ENCODE data around the gene IGF1.
"Not testable (repeated sequence)": the region's sequence is repeated elsewhere in the genome, so short reads cannot be mapped to it uniquely, and the experiment has no call there.

The IGF1 gene

GRCh38 chr12:102462386-102462785, 18.0 kb downstream of the IGF1 start:
- no peaks in the 10 kb centered on the region for H3K4me1 ChIP-seq (ENCODE audit: control insufficient read depth, insufficient read depth, low read length)
- no peak overlapping the region for H3K9ac ChIP-seq (ENCODE audit: low read length)
- no peaks in the 10 kb centered on the region for H3K36me3 ChIP-seq (ENCODE audit: control insufficient read depth, insufficient read depth, low read length)
- no peak overlapping the region for H3K4me3 ChIP-seq (ENCODE audit: low read depth, low read length)
- H3K9me3 ChIP-seq (ENCODE audit: control insufficient read depth, insufficient read depth, low read depth, low read length), result no peaks in the 10 kb centered on the region
- H3K27ac ChIP-seq (ENCODE audit: low read depth, low read length), result no peak overlapping the region
- no peaks in the 10 kb centered on the region for H3K27me3 ChIP-seq (ENCODE audit: control insufficient read depth, insufficient read depth, low read length)

- no peaks in the 10 kb centered on the region for H3K27me3 ChIP-seq (ENCODE audit: control insufficient read depth, insufficient read depth, low read length)
- H3K4me1 ChIP-seq (ENCODE audit: control insufficient read depth, insufficient read depth, low read length), result no peaks in the 10 kb centered on the region
- H3K9me3 ChIP-seq (ENCODE audit: control insufficient read depth, insufficient read depth, low read depth, low read length), result no peaks in the 10 kb centered on the region
- H3K36me3 ChIP-seq (ENCODE audit: control insufficient read depth, insufficient read depth, low read length), result no peaks in the 10 kb centered on the region
- no peak overlapping the region for H3K27ac ChIP-seq (ENCODE audit: low read depth, low read length)
- no peak overlapping the region for H3K4me3 ChIP-seq (ENCODE audit: low read depth, low read length)
- no peak overlapping the region for H3K9ac ChIP-seq (ENCODE audit: low read length)
Measured at GRCh38 chr12:102461501-102461900, 18.9 kb downstream of the IGF1 start.

- Histone ChIP-seq H3K9ac (ENCODE audit: low read length) (no peak overlapping the region), H3K9me3 (ENCODE audit: control insufficient read depth, insufficient read depth, low read depth, low read length) (no peaks in the 10 kb centered on the region), H3K27ac (ENCODE audit: low read depth, low read length) (no peak overlapping the region), H3K4me1 (ENCODE audit: control insufficient read depth, insufficient read depth, low read length) (no peaks in the 10 kb centered on the region), H3K36me3 (ENCODE audit: control insufficient read depth, insufficient read depth, low read length) (no peaks in the 10 kb centered on the region), H3K27me3 (ENCODE audit: control insufficient read depth, insufficient read depth, low read length) (no peaks in the 10 kb centered on the region), H3K4me3 (ENCODE audit: low read depth, low read length) (no peak overlapping the region)
Measured at GRCh38 chr12:102459314-102459713, 21.0 kb downstream of the IGF1 start.

- Histone ChIP-seq H3K9ac (ENCODE audit: low read length) (no peak overlapping the region), H3K27ac (ENCODE audit: low read depth, low read length) (no peak overlapping the region), H3K4me1 (ENCODE audit: control insufficient read depth, insufficient read depth, low read length) (no peaks in the 10 kb centered on the region), H3K27me3 (ENCODE audit: control insufficient read depth, insufficient read depth, low read length) (no peaks in the 10 kb centered on the region), H3K9me3 (ENCODE audit: control insufficient read depth, insufficient read depth, low read depth, low read length) (no peaks in the 10 kb centered on the region), H3K4me3 (ENCODE audit: low read depth, low read length) (no peak overlapping the region), H3K36me3 (ENCODE audit: control insufficient read depth, insufficient read depth, low read length) (no peaks in the 10 kb centered on the region)
Measured at GRCh38 chr12:102454808-102455760, 25.3 kb downstream of the IGF1 start.

- Histone ChIP-seq H3K36me3 (ENCODE audit: control insufficient read depth, insufficient read depth, low read length) (no peaks in the 10 kb centered on the region), H3K27ac (ENCODE audit: low read depth, low read length) (no peak overlapping the region)
Measured at GRCh38 chr12:102454330-102454729, 26.0 kb downstream of the IGF1 start.

GRCh38 chr12:102452605-102453004, 27.8 kb downstream of the IGF1 start:
- Histone ChIP-seq H3K9me3 (ENCODE audit: control insufficient read depth, insufficient read depth, low read depth, low read length) (no peaks in the 10 kb centered on the region), H3K36me3 (ENCODE audit: control insufficient read depth, insufficient read depth, low read length) (no peaks in the 10 kb centered on the region), H3K27ac (ENCODE audit: low read depth, low read length) (no peak overlapping the region), H3K9ac (ENCODE audit: low read length) (no peak overlapping the region), H3K4me1 (ENCODE audit: control insufficient read depth, insufficient read depth, low read length) (no peaks in the 10 kb centered on the region), H3K27me3 (ENCODE audit: control insufficient read depth, insufficient read depth, low read length) (no peaks in the 10 kb centered on the region), H3K4me3 (ENCODE audit: low read depth, low read length) (no peak overlapping the region)

More at GRCh38 chr12:102454330-102454729, 26.0 kb downstream of the IGF1 start:
- Histone ChIP-seq H3K27me3 (ENCODE audit: control insufficient read depth, insufficient read depth, low read length) (no peaks in the 10 kb centered on the region), H3K9me3 (ENCODE audit: control insufficient read depth, insufficient read depth, low read depth, low read length) (no peaks in the 10 kb centered on the region), H3K4me3 (ENCODE audit: low read depth, low read length) (no peak overlapping the region), H3K4me1 (ENCODE audit: control insufficient read depth, insufficient read depth, low read length) (no peaks in the 10 kb centered on the region), H3K9ac (ENCODE audit: low read length) (no peak overlapping the region)

GRCh38 chr12:102449018-102449417, 31.3 kb downstream of the IGF1 start:
- not testable (repeated sequence) for H3K4me3 ChIP-seq (ENCODE audit: low read depth, low read length); H3K4me1 ChIP-seq (ENCODE audit: control insufficient read depth, insufficient read depth, low read length); H3K27ac ChIP-seq (ENCODE audit: low read depth, low read length); H3K9me3 ChIP-seq (ENCODE audit: control insufficient read depth, insufficient read depth, low read depth, low read length); H3K27me3 ChIP-seq (ENCODE audit: control insufficient read depth, insufficient read depth, low read length); H3K36me3 ChIP-seq (ENCODE audit: control insufficient read depth, insufficient read depth, low read length); H3K9ac ChIP-seq (ENCODE audit: low read length)

- not testable (repeated sequence) for H3K27ac ChIP-seq (ENCODE audit: low read depth, low read length); H3K9me3 ChIP-seq (ENCODE audit: control insufficient read depth, insufficient read depth, low read depth, low read length); H3K36me3 ChIP-seq (ENCODE audit: control insufficient read depth, insufficient read depth, low read length); H3K27me3 ChIP-seq (ENCODE audit: control insufficient read depth, insufficient read depth, low read length); H3K4me3 ChIP-seq (ENCODE audit: low read depth, low read length); H3K4me1 ChIP-seq (ENCODE audit: control insufficient read depth, insufficient read depth, low read length); H3K9ac ChIP-seq (ENCODE audit: low read length)
Measured at GRCh38 chr12:102447426-102447825, 32.9 kb downstream of the IGF1 start.

- Histone ChIP-seq H3K27ac (ENCODE audit: low read depth, low read length) (no peak overlapping the region), H3K27me3 (ENCODE audit: control insufficient read depth, insufficient read depth, low read length) (no peaks in the 10 kb centered on the region), H3K9me3 (ENCODE audit: control insufficient read depth, insufficient read depth, low read depth, low read length) (0 out of 2 replicates have a peak, but pooled peaks cover 3% of the 10 kb centered on the region), H3K4me3 (ENCODE audit: low read depth, low read length) (no peak overlapping the region), H3K4me1 (ENCODE audit: control insufficient read depth, insufficient read depth, low read length) (no peaks in the 10 kb centered on the region), H3K9ac (ENCODE audit: low read length) (no peak overlapping the region), H3K36me3 (ENCODE audit: control insufficient read depth, insufficient read depth, low read length) (no peaks in the 10 kb centered on the region)
Measured at GRCh38 chr12:102444707-102445106, 35.7 kb downstream of the IGF1 start.

- Histone ChIP-seq H3K27ac (ENCODE audit: low read depth, low read length) (no peak overlapping the region), H3K4me1 (ENCODE audit: control insufficient read depth, insufficient read depth, low read length) (no peaks in the 10 kb centered on the region), H3K4me3 (ENCODE audit: low read depth, low read length) (no peak overlapping the region), H3K36me3 (ENCODE audit: control insufficient read depth, insufficient read depth, low read length) (no peaks in the 10 kb centered on the region), H3K9me3 (ENCODE audit: control insufficient read depth, insufficient read depth, low read depth, low read length) (0 out of 2 replicates have a peak, but pooled peaks cover 3% of the 10 kb centered on the region), H3K27me3 (ENCODE audit: control insufficient read depth, insufficient read depth, low read length) (no peaks in the 10 kb centered on the region), H3K9ac (ENCODE audit: low read length) (no peak overlapping the region)
Measured at GRCh38 chr12:102444093-102444492, 36.3 kb downstream of the IGF1 start.

- H3K9ac ChIP-seq (ENCODE audit: low read length), result no peak overlapping the region
- no peaks in the 10 kb centered on the region for H3K36me3 ChIP-seq (ENCODE audit: control insufficient read depth, insufficient read depth, low read length)
- no peak overlapping the region for H3K27ac ChIP-seq (ENCODE audit: low read depth, low read length)
- H3K27me3 ChIP-seq (ENCODE audit: control insufficient read depth, insufficient read depth, low read length), result no peaks in the 10 kb centered on the region
- no peaks in the 10 kb centered on the region for H3K4me1 ChIP-seq (ENCODE audit: control insufficient read depth, insufficient read depth, low read length)
- H3K4me3 ChIP-seq (ENCODE audit: low read depth, low read length), result no peak overlapping the region
- 0 out of 2 replicates have a peak, but pooled peaks cover 3% of the 10 kb centered on the region for H3K9me3 ChIP-seq (ENCODE audit: control insufficient read depth, insufficient read depth, low read depth, low read length)
Measured at GRCh38 chr12:102441077-102441596, 39.2 kb downstream of the IGF1 start.

Measured in HUES6 (cell line).